Stimulated activated effector memory CD8-positive, alpha-beta T cell treated with anti-CD3 and anti-CD28 coated beads, Interleukin-12 subunit alpha, Interleukin-12 subunit beta, amount 100 ng/mL, for 72 hours (primary cell): Measurements from ENCODE around the gene HPS5.

Source experiments
- ATAC-seq: fragments of 150-1000 bp; cut with Tn5 transposase; 2 replicates; pipeline ENCODE4 v1.10.0; 2021
- DNase-seq, 2 donors: peaks; one replicate each; pipeline ENCODE4 v3.0.0; 2021 to 2022; ENCODE audit warnings: low spot score in 2 of 2
- H3K27ac Mint-ChIP-seq: one replicate; pipeline ENCODE4 v1.8.0; 2022; ENCODE audit warnings: mild to moderate bottlenecking, mixed read lengths
- H3K36me3 Mint-ChIP-seq: one replicate; pipeline ENCODE4 v1.8.0; 2022; ENCODE audit warnings: mild to moderate bottlenecking, mixed read lengths
- H3K4me1 Mint-ChIP-seq: one replicate; pipeline ENCODE4 v1.8.0; 2022; ENCODE audit warnings: mixed read lengths
- H3K4me3 Mint-ChIP-seq: one replicate; pipeline ENCODE4 v1.8.0; 2022; ENCODE audit warnings: mild to moderate bottlenecking, mixed read lengths
- H3K9me3 Mint-ChIP-seq: one replicate; pipeline ENCODE4 v1.8.0; 2022; ENCODE audit warnings: mixed read lengths

Gene HPS5

GRCh38 chr11:18321969-18322711 lies at the start of gene HPS5, which contains the start of gene GTF2H1:
TSS of gene HPS5 (minus strand) at chr11:18322140. CDS start at chr11:18317858, 4,282 bp downstream.
TSS of gene GTF2H1 (plus strand) at chr11:18322567. CDS start at chr11:18333075, 10,508 bp downstream.
- peaks cover 53% of the 10 kb centered on the region for H3K4me1 Mint-ChIP-seq
- ATAC-seq, result peak; percentile 96
- H3K36me3 Mint-ChIP-seq, result peaks cover 56% of the 10 kb centered on the region
- peak within 1 kb of the TSS; percentile 87 for H3K4me3 Mint-ChIP-seq
- peak; percentile 89 to 98 for DNase-seq
- peak within 1 kb of the TSS; percentile 99 for H3K27ac Mint-ChIP-seq
- H3K9me3 Mint-ChIP-seq, result no peaks in the 10 kb centered on the region

- Mint-ChIP-seq H3K4me1 (peaks cover 5% of the 10 kb centered on the region), H3K27ac (peak overlapping the region; percentile 37), H3K9me3 (no peaks in the 10 kb centered on the region), H3K4me3 (no peak overlapping the region), H3K36me3 (peaks cover 14% of the 10 kb centered on the region)
- ATAC-seq (no peak), DNase-seq (no peak)
These were observed 49.3 kb upstream of the HPS5 start for GRCh38 chr11:18371279-18371678.

GRCh38 chr11:18369398-18369797 lies 47.5 kb upstream of the HPS5 start:
- ATAC-seq, result no peak
- peaks cover 5% of the 10 kb centered on the region for H3K4me1 Mint-ChIP-seq
- DNase-seq, result no peak
- H3K4me3 Mint-ChIP-seq, result no peak overlapping the region
- H3K9me3 Mint-ChIP-seq, result no peaks in the 10 kb centered on the region
- H3K36me3 Mint-ChIP-seq, result peaks cover 33% of the 10 kb centered on the region
- peak overlapping the region; percentile 45 for H3K27ac Mint-ChIP-seq

GRCh38 chr11:18368221-18368620 lies 46.3 kb upstream of the HPS5 start:
- DNase-seq, result no peak
- H3K36me3 Mint-ChIP-seq, result peaks cover 44% of the 10 kb centered on the region

GRCh38 chr11:18367431-18367830 lies 45.5 kb upstream of the HPS5 start:
- Mint-ChIP-seq H3K27ac (no peak overlapping the region), H3K4me1 (peaks cover 5% of the 10 kb centered on the region), H3K36me3 (peaks cover 52% of the 10 kb centered on the region), H3K9me3 (no peaks in the 10 kb centered on the region), H3K4me3 (no peak overlapping the region)
- no peak for DNase-seq
- no peak for ATAC-seq

More at GRCh38 chr11:18368221-18368620, 46.3 kb upstream of the HPS5 start:
- no peaks in the 10 kb centered on the region for H3K9me3 Mint-ChIP-seq
- no peak for ATAC-seq
- no peak overlapping the region for H3K27ac Mint-ChIP-seq
- H3K4me1 Mint-ChIP-seq, result peaks cover 5% of the 10 kb centered on the region
- no peak overlapping the region for H3K4me3 Mint-ChIP-seq

- Mint-ChIP-seq H3K27ac (peak overlapping the region; percentile 24), H3K4me3 (no peak overlapping the region), H3K9me3 (no peaks in the 10 kb centered on the region), H3K36me3 (peaks cover 64% of the 10 kb centered on the region), H3K4me1 (peaks cover 2% of the 10 kb centered on the region)
- DNase-seq (no peak), ATAC-seq (no peak)
These were observed 44.3 kb upstream of the HPS5 start for GRCh38 chr11:18366286-18366685.

- DNase-seq (no peak), ATAC-seq (no peak)
- Mint-ChIP-seq H3K9me3 (no peaks in the 10 kb centered on the region), H3K4me1 (no peaks in the 10 kb centered on the region), H3K4me3 (no peak overlapping the region), H3K36me3 (peaks cover 69% of the 10 kb centered on the region), H3K27ac (peak overlapping the region; percentile 24)
These were observed 43.8 kb upstream of the HPS5 start for GRCh38 chr11:18365741-18366140.

- no peak overlapping the region for H3K4me3 Mint-ChIP-seq
- H3K9me3 Mint-ChIP-seq, result no peaks in the 10 kb centered on the region
- DNase-seq (no peak), ATAC-seq (no peak)
- H3K36me3 Mint-ChIP-seq, result peaks cover 81% of the 10 kb centered on the region
- no peaks in the 10 kb centered on the region for H3K4me1 Mint-ChIP-seq
- peak overlapping the region; percentile 34 for H3K27ac Mint-ChIP-seq
These were observed 42.6 kb upstream of the HPS5 start for GRCh38 chr11:18364495-18365073.

GRCh38 chr11:18361154-18361553 lies 39.2 kb upstream of the HPS5 start:
- Mint-ChIP-seq H3K4me3 (no peak overlapping the region), H3K4me1 (no peaks in the 10 kb centered on the region), H3K9me3 (no peaks in the 10 kb centered on the region), H3K27ac (no peak overlapping the region), H3K36me3 (peaks cover 100% of the 10 kb centered on the region)
- DNase-seq (no peak), ATAC-seq (no peak)

GRCh38 chr11:18358646-18359045 lies 36.7 kb upstream of the HPS5 start:
- Mint-ChIP-seq H3K9me3 (no peaks in the 10 kb centered on the region), H3K4me1 (no peaks in the 10 kb centered on the region), H3K27ac (peak overlapping the region; percentile 46), H3K36me3 (peaks cover 99% of the 10 kb centered on the region), H3K4me3 (no peak overlapping the region)
- ATAC-seq (no peak), DNase-seq (no peak)

GRCh38 chr11:18352581-18352980 lies 30.6 kb upstream of the HPS5 start:
- H3K9me3 Mint-ChIP-seq, result no peaks in the 10 kb centered on the region
- ATAC-seq (no peak), DNase-seq (no peak)
- no peak overlapping the region for H3K4me3 Mint-ChIP-seq
- no peak overlapping the region for H3K27ac Mint-ChIP-seq
- H3K4me1 Mint-ChIP-seq, result peaks cover 5% of the 10 kb centered on the region
- peaks cover 97% of the 10 kb centered on the region for H3K36me3 Mint-ChIP-seq

GRCh38 chr11:18347471-18348125 lies 25.7 kb upstream of the HPS5 start:
- Mint-ChIP-seq H3K4me1 (peaks cover 5% of the 10 kb centered on the region), H3K27ac (peak overlapping the region; percentile 63), H3K36me3 (peaks cover 98% of the 10 kb centered on the region), H3K4me3 (no peak overlapping the region), H3K9me3 (no peaks in the 10 kb centered on the region)
- ATAC-seq (no peak), DNase-seq (no peak)

- H3K9me3 Mint-ChIP-seq, result no peaks in the 10 kb centered on the region
- peaks cover 95% of the 10 kb centered on the region for H3K36me3 Mint-ChIP-seq
- H3K4me1 Mint-ChIP-seq, result peaks cover 38% of the 10 kb centered on the region
- no peak for DNase-seq
- H3K4me3 Mint-ChIP-seq, result no peak overlapping the region
- peak overlapping the region; percentile 84 for H3K27ac Mint-ChIP-seq
- no peak for ATAC-seq
These were observed 11.0 kb upstream of the HPS5 start for GRCh38 chr11:18332891-18333290.

- Mint-ChIP-seq H3K27ac (peak overlapping the region; percentile 84), H3K36me3 (peaks cover 95% of the 10 kb centered on the region), H3K4me3 (peak overlapping the region; percentile 38), H3K9me3 (no peaks in the 10 kb centered on the region), H3K4me1 (peaks cover 38% of the 10 kb centered on the region)
- no peak for DNase-seq
- no peak for ATAC-seq
These were observed 10.4 kb upstream of the HPS5 start for GRCh38 chr11:18332302-18332701.

GRCh38 chr11:18330921-18331320 lies 9.0 kb upstream of the HPS5 start:
- no peak for ATAC-seq
- Mint-ChIP-seq H3K4me1 (peaks cover 38% of the 10 kb centered on the region), H3K27ac (peak overlapping the region; percentile 13), H3K4me3 (peak overlapping the region; percentile 38), H3K9me3 (no peaks in the 10 kb centered on the region), H3K36me3 (peaks cover 95% of the 10 kb centered on the region)
- no peak for DNase-seq
